Measurements from ENCODE around the gene DNM1. TPM values are rescaled to one million over a fixed set of nuclear protein-coding genes. Genes with fewer than 3 reads are reported as not detected.
A peak's percentile ranks its signal among the peaks of the same experiment; 100 is the strongest.

Gene DNM1
- total RNA-seq, 2 donors from 2014 or later: 13.0 to 29.0 TPM

MicroRNAs encoded within 50 kb of the gene (microRNA counts, 767-probe panel; counts per million panel counts)
- microRNA hsa-miR-199b-5p (736 to 7,719 counts per million in 2 donors), microRNA hsa-miR-3154 (0 to 736 counts per million in 2 donors)

Small RNA genes lying within 50 kb of the gene (microRNA-seq; reads per million reads assigned to microRNA genes)
- gene MIR199B (ENCODE audit: borderline number of aligned reads in 2 of 2, borderline replicate concordance in 2 of 2) (119 to 339 reads per million in 2 donors), gene MIR3154 (ENCODE audit: borderline number of aligned reads in 2 of 2, borderline replicate concordance in 2 of 2) (0.90 to 0.93 reads per million in 2 donors)

Small RNA genes lying within 50 kb of the gene (small RNA-seq; reads per million reads assigned to genes)
- gene MIR199B: 20.9 reads per million, percentile 94 among the genes with 10 or more reads in this experiment
- not detected for gene MIR3154

Other genes with a start within 250 kb of the DNM1 start
- gene EEIG1, start 222.4 kb upstream of the DNM1 start, total RNA-seq: 10 to 100 TPM; 41.9 to 42.0 TPM
- 1 to 10 TPM; 1.3 to 4.9 TPM for gene NAIF1, start 136.1 kb upstream of the DNM1 start, total RNA-seq
- gene SLC25A25, start 135.1 kb upstream of the DNM1 start, total RNA-seq: 10 to 100 TPM; 31.4 to 36.6 TPM
- gene PTGES2, start 75.7 kb upstream of the DNM1 start, total RNA-seq: 100 to 1,000 TPM in 1 of 2 donors, 10 to 100 TPM in 1; 55.8 to 145 TPM
- 10 to 100 TPM in 1 of 2 donors, 1 to 10 TPM in 1; 4.9 to 24.6 TPM for gene LCN2, start 53.9 kb upstream of the DNM1 start, total RNA-seq
- 100 to 1,000 TPM; 113 to 129 TPM for gene BBLN, start 43.1 kb upstream of the DNM1 start, total RNA-seq
- gene CIZ1, start 11.8 kb upstream of the DNM1 start, total RNA-seq: 10 to 100 TPM; 58.4 to 61.6 TPM
- 100 to 1,000 TPM in 1 of 2 donors, 10 to 100 TPM in 1; 53.2 to 138 TPM for gene GOLGA2, start 72.6 kb downstream of the DNM1 start, total RNA-seq
- 10 to 100 TPM; 14.5 to 20.1 TPM for gene SWI5, start 72.9 kb downstream of the DNM1 start, total RNA-seq
- 10 to 100 TPM in 1 of 2 donors, 1 to 10 TPM in 1; 6.3 to 11.4 TPM for gene TRUB2, start 119.1 kb downstream of the DNM1 start, total RNA-seq
- gene COQ4, start 119.5 kb downstream of the DNM1 start, total RNA-seq: 10 to 100 TPM; 37.4 to 89.7 TPM
- 10 to 100 TPM; 15.0 to 17.1 TPM for gene SLC27A4, start 137.1 kb downstream of the DNM1 start, total RNA-seq
- gene URM1, start 168.0 kb downstream of the DNM1 start, total RNA-seq: 10 to 100 TPM; 15.6 to 23.4 TPM
- 10 to 100 TPM; 28.0 to 42.0 TPM for gene CERCAM, start 217.5 kb downstream of the DNM1 start, total RNA-seq